HepG2 (cell line): ENCODE measurements around the gene RGL3. TPM values are rescaled to one million over a fixed set of nuclear protein-coding genes. Genes with fewer than 3 reads are reported as not detected.
A peak's percentile ranks its signal among the peaks of the same experiment; 100 is the strongest.

ENCODE experiments used
- BCLAF1 ChIP-seq: fragments of 450-650 bp; IDR thresholded peaks from 2 replicates; pipeline ENCODE4 v1.6.1; 2017; ENCODE audit warnings: mild to moderate bottlenecking
- BORCS8-MEF2B ChIP-seq: sonication (generic); formaldehyde crosslinking; IDR thresholded peaks from 2 replicates; pipeline ENCODE4 v1.8.0; 2022; ENCODE audit warnings: mild to moderate bottlenecking, missing genetic modification reagents
- CBX2 ChIP-seq, 2 experiments: fragments of 200-600 bp in 1 of 2; sonication (generic); formaldehyde crosslinking in 1 of 2; IDR thresholded peaks; 2 replicates each; pipeline versions ENCODE4 v1.7.0 to v1.8.1; 2018 to 2022; ENCODE audit warnings: low read depth in 2 of 2, low read length in 1 of 2, mild to moderate bottlenecking in 1 of 2, missing genetic modification reagents in 1 of 2
- FOXO4 ChIP-seq: sonication (generic); formaldehyde crosslinking; conservative IDR thresholded peaks from 2 replicates; pipeline ENCODE4 v1.8.1; 2023; ENCODE audit warnings: missing genetic modification reagents
- JUN ChIP-seq: sonication (generic); formaldehyde crosslinking; IDR thresholded peaks from 2 replicates; pipeline ENCODE4 v1.4.0; 2020; ENCODE audit warnings: mild to moderate bottlenecking, missing genetic modification reagents
- KDM1A ChIP-seq: IDR thresholded peaks from 2 replicates; pipeline ENCODE4 v1.6.1; 2016; ENCODE audit warnings: missing compliant biosample characterization
- PCBP2 ChIP-seq: fragments of 200-400 bp; formaldehyde crosslinking; optimal IDR thresholded peaks from 2 replicates; pipeline ENCODE3; 2018; ENCODE audit warnings: low read length, low read depth; ENCODE audit not compliant: poor library complexity, severe bottlenecking
- POLR2AphosphoS5 ChIP-seq: IDR thresholded peaks from 2 replicates; pipeline ENCODE4 v1.6.1; 2012; ENCODE audit warnings: low read depth, low read length
- RBM22 ChIP-seq: fragments of 200-400 bp; formaldehyde crosslinking; optimal IDR thresholded peaks from 2 replicates; pipeline ENCODE3; 2017; ENCODE audit warnings: mild to moderate bottlenecking, low read length, moderate library complexity
- SAFB2 ChIP-seq: sonication (generic); formaldehyde crosslinking; IDR thresholded peaks from 2 replicates; pipeline ENCODE4 v1.5.1; 2020; ENCODE audit warnings: missing genetic modification reagents, low read depth, mild to moderate bottlenecking, borderline replicate concordance
- SMYD3 ChIP-seq: sonication (generic); formaldehyde crosslinking; IDR thresholded peaks from 2 replicates; pipeline ENCODE4 v1.8.1; 2023; ENCODE audit warnings: mild to moderate bottlenecking, missing genetic modification reagents
- THAP7 ChIP-seq: sonication (generic); formaldehyde crosslinking; IDR thresholded peaks from 2 replicates; pipeline ENCODE4 v1.8.1; 2023; ENCODE audit warnings: mild to moderate bottlenecking, missing genetic modification reagents
- ZBTB26 ChIP-seq: IDR thresholded peaks from 2 replicates; pipeline ENCODE4 v1.6.1; 2016; ENCODE audit warnings: missing compliant biosample characterization, missing genetic modification reagents, borderline replicate concordance
- ZC3H13 ChIP-seq: sonication (generic); formaldehyde crosslinking; IDR thresholded peaks from 2 replicates; pipeline ENCODE4 v1.8.1; 2023; ENCODE audit warnings: mild to moderate bottlenecking, missing genetic modification reagents, moderate library complexity
- ZNF17 ChIP-seq: sonication (generic); formaldehyde crosslinking; IDR thresholded peaks from 2 replicates; pipeline ENCODE4 v1.5.0; 2020; ENCODE audit warnings: mild to moderate bottlenecking, missing genetic modification reagents
- ZNF264 ChIP-seq: sonication (generic); formaldehyde crosslinking; IDR thresholded peaks from 2 replicates; pipeline ENCODE4 v1.4.0; 2020; ENCODE audit warnings: missing genetic modification reagents
- ZNF276 ChIP-seq: sonication (generic); formaldehyde crosslinking; IDR thresholded peaks from 2 replicates; pipeline ENCODE4 v1.4.0; 2020; ENCODE audit warnings: mild to moderate bottlenecking, low read depth, missing genetic modification reagents
- ZNF354B ChIP-seq: sonication (generic); formaldehyde crosslinking; IDR thresholded peaks from 2 replicates; pipeline ENCODE4 v1.8.0; 2022; ENCODE audit warnings: mild to moderate bottlenecking, missing genetic modification reagents
- ZNF629 ChIP-seq: sonication (generic); formaldehyde crosslinking; conservative IDR thresholded peaks from 2 replicates; pipeline ENCODE4 v1.5.0; 2020; ENCODE audit warnings: missing genetic modification reagents
- ZNF839 ChIP-seq: sonication (generic); formaldehyde crosslinking; IDR thresholded peaks from 2 replicates; pipeline ENCODE4 v1.4.0; 2020; ENCODE audit warnings: missing genetic modification reagents, mild to moderate bottlenecking, borderline replicate concordance
- ZSCAN31 ChIP-seq: sonication (generic); formaldehyde crosslinking; IDR thresholded peaks from 2 replicates; pipeline ENCODE4 v1.5.0; 2020; ENCODE audit warnings: low read depth, mild to moderate bottlenecking, missing genetic modification reagents
- polyA plus RNA-seq, 8 experiments: library from polyadenylated mRNA; depleted of rRNA in 3 of 8; stranded (reverse) in 7 of 8; unstranded in 1 of 8; fragments of >200 nt; fragmentation: Illumina TruSeq in 4 of 8; extraction: Trizol in 4 of 8; gene quantifications; 2 replicates each; pipeline versions ENCODE4 v1.2.1 to v1.2.3, GENCODE V29; 2011 to 2016; ENCODE audit warnings: low read depth in 4 of 8, missing spikeins in 1 of 8, mixed read lengths in 1 of 8; ENCODE audit not compliant: insufficient read depth in 1 of 8
- total RNA-seq, 5 experiments: library from RNA; depleted of rRNA; stranded (reverse); fragments of >200 nt; fragmentation: Illumina TruSeq; extraction: Trizol; gene quantifications; 2 replicates each; pipeline ENCODE4 v1.2.3, GENCODE V29; 2016; ENCODE audit warnings: low read depth in 1 of 5

RGL3 gene
- total and polyA plus RNA-seq, 2 of the 13 experiments (the other 11 are each of a cell fraction or from before 2014, with no cell fraction given): 4.2 to 7.6 TPM

- TF ChIP-seq POLR2AphosphoS5 (peak; percentile 90), ZBTB26 (0 out of 2 replicates have a peak, but pooled peaks have one; percentile 26), ZNF264 (CRISPR knock-in tag) (peak; percentile 75; the same call in 1 of the 2 replicates), RBM22 (peak; percentile 96), SAFB2 (CRISPR knock-in tag) (peak; percentile 77; the same call in 1 of the 2 replicates), SMYD3 (no peak), BORCS8-MEF2B (CRISPR knock-in tag) (peak; percentile 92), ZNF839 (CRISPR knock-in tag) (no peak; the same call in 1 of the 2 replicates), KDM1A (peak; percentile 77; the same call in 1 of the 2 replicates), ZNF276 (CRISPR knock-in tag) (no peak), CBX2 (IDR thresholded peaks at IDR 0.05; ENCODE audit: low read depth, low read length) (no peak), CBX2 (CRISPR knock-in tag; IDR thresholded peaks at IDR 0.05; ENCODE audit: low read depth) (no peak), ZSCAN31 (CRISPR knock-in tag) (peak; percentile 54), ZNF629 (no peak; the same call in 1 of the 2 replicates), ZNF17 (CRISPR knock-in tag) (no peak), THAP7 (CRISPR knock-in tag) (peak; percentile 100), BCLAF1 (no peak), PCBP2 (no peak), ZNF354B (no peak), ZC3H13 (CRISPR knock-in tag) (peak; percentile 63; the same call in 1 of the 2 replicates), FOXO4 (0 out of 2 replicates have a peak, but pooled peaks have one; percentile 74), JUN (no peak)
Observed at GRCh38 chr19:11435057-11435832, 16.1 kb upstream of the RGL3 start, which contains the start of the genes ODAD3 and PRKCSH (continued).
